HepG2 (cell line): ENCODE results near the gene ASIC3. TPM values are rescaled to one million over a fixed set of nuclear protein-coding genes. Genes with fewer than 3 reads are reported as not detected.

Source experiments
- AGO2 ChIP-seq: fragments of 200-400 bp; formaldehyde crosslinking; optimal IDR thresholded peaks from 2 replicates; pipeline ENCODE3; 2017; ENCODE audit warnings: mild to moderate bottlenecking, low read depth, low read length, moderate library complexity
- ARNT ChIP-seq: fragments of 450-650 bp; IDR thresholded peaks from 2 replicates; pipeline ENCODE4 v1.6.1; 2017
- ATAD3A ChIP-seq: sonication (generic); formaldehyde crosslinking; IDR thresholded peaks from 2 replicates; pipeline ENCODE4 v1.4.0; 2020; ENCODE audit warnings: missing genetic modification reagents
- CCDC6 ChIP-seq: sonication (generic); formaldehyde crosslinking; IDR thresholded peaks from 2 replicates; pipeline ENCODE4 v1.8.1; 2022; ENCODE audit warnings: mild to moderate bottlenecking, missing genetic modification reagents, moderate library complexity
- EP300 ChIP-seq, 3 experiments: sonication (generic) in 1 of 3; formaldehyde crosslinking in 1 of 3; IDR thresholded peaks; 2 replicates each; pipeline versions ENCODE4 v1.5.1 to v1.6.1; 2011 to 2020; ENCODE audit warnings: low read depth in 2 of 3, low read length in 2 of 3, borderline replicate concordance in 1 of 3, improper control_type of control experiment in 1 of 3, mild to moderate bottlenecking in 1 of 3, missing genetic modification reagents in 1 of 3, moderate library complexity in 1 of 3
- GTF3A ChIP-seq: sonication (generic); formaldehyde crosslinking; conservative IDR thresholded peaks from 2 replicates; pipeline ENCODE4 v1.4.0; 2020; ENCODE audit warnings: mild to moderate bottlenecking, missing genetic modification reagents
- HCFC1 ChIP-seq: fragments of 150-350 bp; IDR thresholded peaks from 2 replicates; pipeline ENCODE4 v1.6.1; 2014; ENCODE audit warnings: low read depth, low read length
- HDAC1 ChIP-seq: sonication (generic); formaldehyde crosslinking; IDR thresholded peaks from 2 replicates; pipeline ENCODE4 v1.5.1; 2020; ENCODE audit warnings: mild to moderate bottlenecking, missing genetic modification reagents
- MATR3 ChIP-seq: sonication (generic); formaldehyde crosslinking; IDR thresholded peaks from 2 replicates; pipeline ENCODE4 v1.4.0; 2020; ENCODE audit warnings: missing genetic modification reagents
- MTF1 ChIP-seq: sonication (generic); formaldehyde crosslinking; IDR thresholded peaks from 2 replicates; pipeline ENCODE4 v1.5.0; 2020; ENCODE audit warnings: missing genetic modification reagents
- PRDM10 ChIP-seq: sonication (generic); formaldehyde crosslinking; IDR thresholded peaks from 2 replicates; pipeline ENCODE4 v1.4.0; 2020; ENCODE audit warnings: low read depth, missing genetic modification reagents
- REL ChIP-seq: sonication (generic); formaldehyde crosslinking; conservative IDR thresholded peaks from 2 replicates; pipeline ENCODE4 v1.8.0; 2022; ENCODE audit warnings: mild to moderate bottlenecking, missing genetic modification reagents, moderate library complexity
- TEF ChIP-seq: sonication (generic); formaldehyde crosslinking; IDR thresholded peaks from 2 replicates; pipeline ENCODE4 v1.5.0; 2020; ENCODE audit warnings: missing genetic modification reagents
- TSC22D2 ChIP-seq: sonication (generic); formaldehyde crosslinking; IDR thresholded peaks from 2 replicates; pipeline ENCODE4 v1.5.1; 2020; ENCODE audit warnings: missing genetic modification reagents, mild to moderate bottlenecking, borderline replicate concordance
- ZFP36L2 ChIP-seq: sonication (generic); formaldehyde crosslinking; IDR thresholded peaks from 2 replicates; pipeline ENCODE4 v1.4.0; 2020; ENCODE audit warnings: missing genetic modification reagents
- ZMAT3 ChIP-seq: sonication (generic); formaldehyde crosslinking; conservative IDR thresholded peaks from 2 replicates; pipeline ENCODE4 v1.7.0; 2021; ENCODE audit warnings: missing genetic modification reagents
- ZNF10 ChIP-seq: sonication (generic); formaldehyde crosslinking; IDR thresholded peaks from 2 replicates; pipeline ENCODE4 v1.4.0; 2020; ENCODE audit warnings: mild to moderate bottlenecking, low read depth, missing genetic modification reagents, borderline replicate concordance
- ZNF543 ChIP-seq: sonication (generic); formaldehyde crosslinking; IDR thresholded peaks from 2 replicates; pipeline ENCODE4 v1.4.0; 2020; ENCODE audit warnings: mild to moderate bottlenecking, missing genetic modification reagents
- ZSCAN21 ChIP-seq: sonication (generic); formaldehyde crosslinking; IDR thresholded peaks from 2 replicates; pipeline ENCODE4 v1.8.0; 2022; ENCODE audit warnings: mild to moderate bottlenecking, missing genetic modification reagents, moderate library complexity, borderline replicate concordance
- ZSCAN31 ChIP-seq: sonication (generic); formaldehyde crosslinking; IDR thresholded peaks from 2 replicates; pipeline ENCODE4 v1.5.0; 2020; ENCODE audit warnings: low read depth, mild to moderate bottlenecking, missing genetic modification reagents
- polyA plus RNA-seq, 8 experiments: library from polyadenylated mRNA; depleted of rRNA in 3 of 8; stranded (reverse) in 7 of 8; unstranded in 1 of 8; fragments of >200 nt; fragmentation: Illumina TruSeq in 4 of 8; extraction: Trizol in 4 of 8; gene quantifications; 2 replicates each; pipeline versions ENCODE4 v1.2.1 to v1.2.3, GENCODE V29; 2011 to 2016; ENCODE audit warnings: low read depth in 4 of 8, missing spikeins in 1 of 8, mixed read lengths in 1 of 8; ENCODE audit not compliant: insufficient read depth in 1 of 8
- total RNA-seq, 5 experiments: library from RNA; depleted of rRNA; stranded (reverse); fragments of >200 nt; fragmentation: Illumina TruSeq; extraction: Trizol; gene quantifications; 2 replicates each; pipeline ENCODE4 v1.2.3, GENCODE V29; 2016; ENCODE audit warnings: low read depth in 1 of 5
- TF ChIP-seq, protein P1 (sequence below): sonication (generic); formaldehyde crosslinking; IDR thresholded peaks from 2 replicates; pipeline ENCODE4 v1.4.0; 2020; ENCODE audit warnings: mild to moderate bottlenecking, missing genetic modification reagents
- TF ChIP-seq, protein P2 (sequence below): IDR thresholded peaks from 2 replicates; pipeline ENCODE4 v1.4.0; 2020; ENCODE audit warnings: mild to moderate bottlenecking, missing genetic modification reagents

The ASIC3 gene
- total and polyA plus RNA-seq, 2 of the 13 experiments (the other 11 are each of a cell fraction or from before 2014, with no cell fraction given), result 0.51 TPM; not detected in 1

GRCh38 chr7:151083071-151083823 is 34.9 kb downstream of the ASIC3 start, which contains the start of gene TMUB1 (continued):
- TF ChIP-seq HCFC1 (peak; percentile 82), ZNF543 (CRISPR knock-in tag) (no peak), ZFP36L2 (CRISPR knock-in tag) (no peak), TEF (CRISPR knock-in tag) (no peak), PRDM10 (CRISPR knock-in tag) (no peak), CCDC6 (CRISPR knock-in tag) (no peak), TSC22D2 (CRISPR knock-in tag) (no peak), ZNF10 (CRISPR knock-in tag) (no peak), ZMAT3 (CRISPR knock-in tag) (0 out of 2 replicates have a peak, but pooled peaks have one; percentile 24), ZSCAN21 (no peak; the same call in 1 of the 2 replicates), AGO2 (no peak), EP300 (IDR thresholded peaks at IDR 0.05; ENCODE audit: low read depth in 2 of 2, low read length in 2 of 2) (no peak), EP300 (CRISPR knock-in tag; IDR thresholded peaks at IDR 0.05; ENCODE audit: borderline replicate concordance) (no peak), ZSCAN31 (CRISPR knock-in tag) (0 out of 2 replicates have a peak, but pooled peaks have one; percentile 29), MTF1 (no peak), GTF3A (CRISPR knock-in tag) (no peak), ATAD3A (CRISPR knock-in tag) (no peak), MATR3 (CRISPR knock-in tag) (no peak), HDAC1 (CRISPR knock-in tag) (peak; percentile 32; the same call in 1 of the 2 replicates), ARNT (no peak), REL (CRISPR knock-in tag) (no peak)
- TF ChIP-seq, protein P1, sequence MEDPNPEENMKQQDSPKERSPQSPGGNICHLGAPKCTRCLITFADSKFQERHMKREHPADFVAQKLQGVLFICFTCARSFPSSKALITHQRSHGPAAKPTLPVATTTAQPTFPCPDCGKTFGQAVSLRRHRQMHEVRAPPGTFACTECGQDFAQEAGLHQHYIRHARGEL (CRISPR knock-in tag), result no peak
- TF ChIP-seq, protein P2, sequence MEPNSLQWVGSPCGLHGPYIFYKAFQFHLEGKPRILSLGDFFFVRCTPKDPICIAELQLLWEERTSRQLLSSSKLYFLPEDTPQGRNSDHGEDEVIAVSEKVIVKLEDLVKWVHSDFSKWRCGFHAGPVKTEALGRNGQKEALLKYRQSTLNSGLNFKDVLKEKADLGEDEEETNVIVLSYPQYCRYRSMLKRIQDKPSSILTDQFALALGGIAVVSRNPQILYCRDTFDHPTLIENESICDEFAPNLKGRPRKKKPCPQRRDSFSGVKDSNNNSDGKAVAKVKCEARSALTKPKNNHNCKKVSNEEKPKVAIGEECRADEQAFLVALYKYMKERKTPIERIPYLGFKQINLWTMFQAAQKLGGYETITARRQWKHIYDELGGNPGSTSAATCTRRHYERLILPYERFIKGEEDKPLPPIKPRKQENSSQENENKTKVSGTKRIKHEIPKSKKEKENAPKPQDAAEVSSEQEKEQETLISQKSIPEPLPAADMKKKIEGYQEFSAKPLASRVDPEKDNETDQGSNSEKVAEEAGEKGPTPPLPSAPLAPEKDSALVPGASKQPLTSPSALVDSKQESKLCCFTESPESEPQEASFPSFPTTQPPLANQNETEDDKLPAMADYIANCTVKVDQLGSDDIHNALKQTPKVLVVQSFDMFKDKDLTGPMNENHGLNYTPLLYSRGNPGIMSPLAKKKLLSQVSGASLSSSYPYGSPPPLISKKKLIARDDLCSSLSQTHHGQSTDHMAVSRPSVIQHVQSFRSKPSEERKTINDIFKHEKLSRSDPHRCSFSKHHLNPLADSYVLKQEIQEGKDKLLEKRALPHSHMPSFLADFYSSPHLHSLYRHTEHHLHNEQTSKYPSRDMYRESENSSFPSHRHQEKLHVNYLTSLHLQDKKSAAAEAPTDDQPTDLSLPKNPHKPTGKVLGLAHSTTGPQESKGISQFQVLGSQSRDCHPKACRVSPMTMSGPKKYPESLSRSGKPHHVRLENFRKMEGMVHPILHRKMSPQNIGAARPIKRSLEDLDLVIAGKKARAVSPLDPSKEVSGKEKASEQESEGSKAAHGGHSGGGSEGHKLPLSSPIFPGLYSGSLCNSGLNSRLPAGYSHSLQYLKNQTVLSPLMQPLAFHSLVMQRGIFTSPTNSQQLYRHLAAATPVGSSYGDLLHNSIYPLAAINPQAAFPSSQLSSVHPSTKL (CRISPR knock-in tag), result no peak
